ENCODE data around the gene HOXB6. TPM values are rescaled to one million over a fixed set of nuclear protein-coding genes. Genes with fewer than 3 reads are reported as not detected.
A peak's percentile ranks its signal among the peaks of the same experiment; 100 is the strongest.

HOXB6 gene
- total RNA-seq, 2 donors from 2014 or later: not detected

DNA sequence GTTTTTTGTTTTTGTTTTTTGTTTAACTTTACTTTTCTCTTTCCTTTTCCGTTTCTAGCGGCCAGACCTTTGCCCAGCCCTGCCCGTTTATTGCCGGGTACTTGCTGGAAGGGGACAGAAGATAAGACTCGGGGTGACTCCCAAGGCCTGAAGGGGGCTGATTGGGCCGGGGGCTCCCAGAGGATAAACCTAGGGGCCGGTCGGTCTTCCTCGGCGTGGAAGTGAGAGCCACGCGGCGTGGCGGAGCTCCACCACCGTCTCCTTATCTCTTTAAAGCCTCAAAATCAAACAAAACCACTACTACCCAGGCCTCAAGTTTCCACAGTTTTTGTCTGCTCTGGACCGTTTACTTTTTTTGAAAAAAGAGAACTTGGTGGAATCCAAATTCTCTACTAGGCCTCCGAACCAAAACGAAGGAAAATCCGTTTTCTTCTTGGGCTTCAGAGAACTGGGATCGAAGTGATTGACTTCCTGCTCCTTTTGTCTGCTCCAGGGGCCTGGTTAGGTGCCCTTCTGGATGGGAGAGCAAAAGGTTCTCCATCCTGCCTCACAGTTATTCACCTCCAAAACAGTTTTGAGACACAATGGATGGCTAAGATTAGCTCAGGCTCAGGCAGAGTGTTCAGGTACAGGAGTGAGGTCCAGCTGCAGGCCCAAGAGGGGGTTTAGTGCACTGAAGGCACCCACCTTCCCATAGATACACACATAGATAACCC is 29.9 kb upstream of the HOXB6 start:
- no peaks in the 10 kb centered on the region for H3K36me3 ChIP-seq (ENCODE audit: control insufficient read depth, insufficient read depth, low read length)
- H3K4me3 ChIP-seq (ENCODE audit: low read length): no peak overlapping the region
- no peaks in the 10 kb centered on the region for H3K4me1 ChIP-seq (ENCODE audit: control insufficient read depth, insufficient read depth, low read length)
- Mint-ChIP-seq H3K4me3 (no peak overlapping the region), H3K36me3 (ENCODE audit: low read depth) (no peaks in the 10 kb centered on the region), H3K27me3 (ENCODE audit: insufficient read depth) (peaks cover 100% of the 10 kb centered on the region), H3K27ac (no peak overlapping the region), H3K4me1 (no peaks in the 10 kb centered on the region), H3K9me3 (peaks cover 2% of the 10 kb centered on the region)
- peaks cover 7% of the 10 kb centered on the region for H3K9me3 ChIP-seq (ENCODE audit: control insufficient read depth, low read length)
- peaks cover 100% of the 10 kb centered on the region for H3K27me3 ChIP-seq (ENCODE audit: control insufficient read depth, insufficient read depth, low read length, poor library complexity, severe bottlenecking)
- peak; percentile 41 for DNase-seq
- 39 to 42% methylated on average over 14 to 20 of the region's 20 CpGs for WGBS, 2 experiments (ENCODE audit: insufficient coverage in 1 of 2, insufficient read length in 1 of 2)
- H3K9ac ChIP-seq (ENCODE audit: extremely low read depth, low read length, poor library complexity, severe bottlenecking): no peak overlapping the region
- H3K27ac ChIP-seq (ENCODE audit: low read depth, low read length): no peak overlapping the region
- TF ChIP-seq, protein P1, sequence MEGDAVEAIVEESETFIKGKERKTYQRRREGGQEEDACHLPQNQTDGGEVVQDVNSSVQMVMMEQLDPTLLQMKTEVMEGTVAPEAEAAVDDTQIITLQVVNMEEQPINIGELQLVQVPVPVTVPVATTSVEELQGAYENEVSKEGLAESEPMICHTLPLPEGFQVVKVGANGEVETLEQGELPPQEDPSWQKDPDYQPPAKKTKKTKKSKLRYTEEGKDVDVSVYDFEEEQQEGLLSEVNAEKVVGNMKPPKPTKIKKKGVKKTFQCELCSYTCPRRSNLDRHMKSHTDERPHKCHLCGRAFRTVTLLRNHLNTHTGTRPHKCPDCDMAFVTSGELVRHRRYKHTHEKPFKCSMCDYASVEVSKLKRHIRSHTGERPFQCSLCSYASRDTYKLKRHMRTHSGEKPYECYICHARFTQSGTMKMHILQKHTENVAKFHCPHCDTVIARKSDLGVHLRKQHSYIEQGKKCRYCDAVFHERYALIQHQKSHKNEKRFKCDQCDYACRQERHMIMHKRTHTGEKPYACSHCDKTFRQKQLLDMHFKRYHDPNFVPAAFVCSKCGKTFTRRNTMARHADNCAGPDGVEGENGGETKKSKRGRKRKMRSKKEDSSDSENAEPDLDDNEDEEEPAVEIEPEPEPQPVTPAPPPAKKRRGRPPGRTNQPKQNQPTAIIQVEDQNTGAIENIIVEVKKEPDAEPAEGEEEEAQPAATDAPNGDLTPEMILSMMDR (conservative IDR thresholded peaks at IDR 0.05): no peak

DNA sequence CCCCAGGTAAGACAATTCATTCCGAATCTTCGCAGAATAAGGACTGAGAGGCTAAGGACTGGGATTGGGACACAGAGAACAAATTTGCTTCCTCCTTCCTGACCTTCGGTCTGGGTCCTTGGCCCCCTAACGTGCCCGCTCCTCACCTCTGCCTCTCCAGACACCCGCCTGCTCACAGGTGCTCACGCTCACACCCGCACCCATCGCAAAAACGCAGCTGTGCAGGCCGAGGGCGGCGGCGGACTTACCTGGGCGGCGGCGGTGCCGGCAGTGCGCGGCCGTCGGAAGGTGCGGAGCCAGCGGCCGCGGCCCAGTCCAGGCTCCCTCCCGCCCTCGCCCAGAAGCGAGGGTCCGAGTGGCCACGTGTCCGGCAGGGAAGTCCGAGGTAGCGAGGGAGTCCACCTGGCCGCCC is 28.5 kb upstream of the HOXB6 start:
- Mint-ChIP-seq H3K36me3 (ENCODE audit: low read depth) (no peaks in the 10 kb centered on the region), H3K27me3 (ENCODE audit: insufficient read depth) (peaks cover 100% of the 10 kb centered on the region), H3K9me3 (peaks cover 2% of the 10 kb centered on the region), H3K27ac (no peak overlapping the region), H3K4me3 (no peak overlapping the region), H3K4me1 (no peaks in the 10 kb centered on the region)
- Histone ChIP-seq H3K27me3 (ENCODE audit: control insufficient read depth, insufficient read depth, low read length, poor library complexity, severe bottlenecking) (peaks cover 100% of the 10 kb centered on the region), H3K36me3 (ENCODE audit: control insufficient read depth, insufficient read depth, low read length) (no peaks in the 10 kb centered on the region), H3K4me3 (ENCODE audit: low read length) (no peak overlapping the region), H3K27ac (ENCODE audit: low read depth, low read length) (no peak overlapping the region), H3K9me3 (ENCODE audit: control insufficient read depth, low read length) (peaks cover 7% of the 10 kb centered on the region), H3K4me1 (ENCODE audit: control insufficient read depth, insufficient read depth, low read length) (no peaks in the 10 kb centered on the region), H3K9ac (ENCODE audit: extremely low read depth, low read length, poor library complexity, severe bottlenecking) (no peak overlapping the region)
- WGBS, 2 experiments (ENCODE audit: insufficient coverage in 1 of 2, insufficient read length in 1 of 2): 2 to 6% methylated on average over 8 to 35 of the region's 35 CpGs
- TF ChIP-seq, protein P1 (conservative IDR thresholded peaks at IDR 0.05): no peak
- DNase-seq: peak; percentile 71

DNA sequence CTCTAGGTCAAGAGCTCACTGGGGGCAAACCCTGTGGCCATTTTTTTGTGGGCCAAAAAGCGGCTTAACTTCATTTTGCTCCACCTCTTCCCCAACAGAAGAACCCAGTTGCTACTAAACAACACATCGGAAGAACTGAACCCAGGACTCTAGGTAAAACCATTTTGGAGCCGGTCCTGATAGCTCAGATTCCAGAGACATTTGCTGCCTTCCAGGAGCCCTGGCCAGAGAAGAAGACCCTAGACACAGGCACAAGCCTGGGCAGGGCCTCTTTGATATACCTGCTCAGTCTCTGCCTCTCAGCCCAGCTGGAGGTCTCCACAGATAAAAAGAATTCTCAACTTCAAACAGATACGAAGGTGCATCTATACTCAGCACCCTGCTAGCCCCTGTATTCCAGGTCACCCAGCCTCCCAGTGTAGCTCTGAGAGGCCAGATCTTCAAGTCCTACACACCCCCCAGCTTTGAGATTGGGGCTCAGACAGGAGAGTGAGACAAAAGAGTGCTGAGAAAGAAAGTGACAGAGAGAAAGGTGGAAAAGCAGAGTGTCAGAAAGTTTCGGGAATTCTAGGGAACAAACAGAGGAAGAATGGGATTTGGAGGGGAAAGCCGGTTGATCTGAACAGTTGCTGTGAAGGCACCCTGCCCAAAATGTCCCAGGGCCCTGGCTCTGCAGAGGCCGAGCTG is 27.9 kb upstream of the HOXB6 start:
- no peak overlapping the region for H3K27ac Mint-ChIP-seq
- Histone ChIP-seq H3K36me3 (ENCODE audit: control insufficient read depth, insufficient read depth, low read length) (no peaks in the 10 kb centered on the region), H3K27ac (ENCODE audit: low read depth, low read length) (no peak overlapping the region), H3K9ac (ENCODE audit: extremely low read depth, low read length, poor library complexity, severe bottlenecking) (no peak overlapping the region), H3K4me3 (ENCODE audit: low read length) (no peak overlapping the region), H3K4me1 (ENCODE audit: control insufficient read depth, insufficient read depth, low read length) (no peaks in the 10 kb centered on the region), H3K9me3 (ENCODE audit: control insufficient read depth, low read length) (peaks cover 7% of the 10 kb centered on the region), H3K27me3 (ENCODE audit: control insufficient read depth, insufficient read depth, low read length, poor library complexity, severe bottlenecking) (peaks cover 100% of the 10 kb centered on the region)
- H3K4me1 Mint-ChIP-seq: no peaks in the 10 kb centered on the region
- peak; percentile 61 for DNase-seq
- TF ChIP-seq, protein P1 (conservative IDR thresholded peaks at IDR 0.05): no peak
- no peaks in the 10 kb centered on the region for H3K36me3 Mint-ChIP-seq (ENCODE audit: low read depth)
- 18 to 27% methylated on average over 5 to 7 of the region's 7 CpGs for WGBS, 2 experiments (ENCODE audit: insufficient coverage in 1 of 2, insufficient read length in 1 of 2)
- peaks cover 2% of the 10 kb centered on the region for H3K9me3 Mint-ChIP-seq
- peaks cover 100% of the 10 kb centered on the region for H3K27me3 Mint-ChIP-seq (ENCODE audit: insufficient read depth)
- no peak overlapping the region for H3K4me3 Mint-ChIP-seq

Data from endodermal cell (in vitro differentiated cells).